ENCODE results near the gene KRTAP10-4.
"Not testable (repeated sequence)": the region's sequence is repeated elsewhere in the genome, so short reads cannot be mapped to it uniquely, and the experiment has no call there.

KRTAP10-4 gene

DNA sequence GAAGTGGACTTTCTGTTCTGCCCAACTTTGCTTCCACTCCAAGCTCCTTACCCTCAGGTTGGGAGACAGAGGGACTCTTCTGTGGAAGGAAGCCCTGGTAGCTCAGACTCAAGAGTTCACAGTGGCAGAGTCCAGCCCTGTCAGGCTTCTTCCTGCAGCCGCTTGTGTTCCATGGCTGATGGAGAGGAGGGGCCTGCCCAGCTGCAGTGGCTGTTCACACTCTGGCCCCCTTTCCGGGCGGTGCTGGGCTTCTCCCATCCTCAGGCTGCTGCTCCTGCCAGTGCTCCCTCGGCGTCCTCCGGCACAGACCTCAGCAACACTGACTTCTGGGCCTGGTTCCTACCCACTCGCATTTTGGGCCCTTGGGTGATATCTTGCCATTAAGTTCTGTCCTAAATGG, 37.6 kb upstream of the KRTAP10-4 start:
- DNase-seq: no peak

DNA sequence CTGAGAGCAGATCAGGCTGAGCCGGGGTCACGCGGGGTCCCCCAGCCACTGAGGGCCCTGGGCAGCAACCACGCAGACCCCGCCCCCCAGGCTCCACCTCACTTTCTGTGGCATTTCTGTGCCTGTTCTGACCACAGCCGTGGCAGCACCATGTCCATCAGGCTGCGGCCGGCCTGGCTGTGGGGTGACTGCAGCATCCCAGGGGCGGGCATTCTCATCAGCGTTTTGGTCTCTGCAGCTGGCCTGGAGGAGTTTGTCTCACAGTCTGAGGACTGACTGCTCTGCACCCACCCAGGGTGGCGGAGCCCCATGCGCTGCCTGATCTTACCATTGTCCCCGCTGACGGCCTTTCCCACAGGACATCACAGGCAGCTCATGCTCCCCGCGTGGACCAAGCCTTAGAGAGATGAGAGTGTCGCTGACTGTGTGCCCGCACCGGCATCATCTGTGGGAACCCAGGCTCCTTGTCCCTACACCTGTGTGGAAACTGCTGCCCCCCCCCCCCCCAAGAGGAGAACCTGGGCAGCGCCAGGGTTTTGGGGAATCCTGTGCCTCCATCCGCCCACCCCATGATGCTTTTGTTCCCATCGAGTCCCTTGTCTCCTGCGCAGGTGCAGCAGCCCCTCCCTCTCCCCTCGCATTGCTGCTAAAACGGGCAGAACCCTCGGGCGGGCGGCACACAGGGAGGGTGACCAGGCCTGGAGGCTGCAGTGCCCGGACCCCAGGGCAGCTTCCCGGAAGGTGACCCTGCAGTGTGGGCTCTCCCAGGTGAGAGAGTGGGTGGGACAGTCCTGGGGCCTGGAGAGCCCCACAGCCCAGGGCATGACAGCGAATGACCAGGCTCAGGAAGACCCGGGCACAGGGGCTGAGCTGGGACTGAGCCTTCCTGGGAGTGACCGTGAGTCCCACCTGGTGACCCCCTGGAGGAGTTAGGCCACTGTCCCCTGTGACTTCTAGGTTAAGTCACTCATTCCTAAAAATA, 35.3 kb upstream of the KRTAP10-4 start:
- no peak for DNase-seq

DNA sequence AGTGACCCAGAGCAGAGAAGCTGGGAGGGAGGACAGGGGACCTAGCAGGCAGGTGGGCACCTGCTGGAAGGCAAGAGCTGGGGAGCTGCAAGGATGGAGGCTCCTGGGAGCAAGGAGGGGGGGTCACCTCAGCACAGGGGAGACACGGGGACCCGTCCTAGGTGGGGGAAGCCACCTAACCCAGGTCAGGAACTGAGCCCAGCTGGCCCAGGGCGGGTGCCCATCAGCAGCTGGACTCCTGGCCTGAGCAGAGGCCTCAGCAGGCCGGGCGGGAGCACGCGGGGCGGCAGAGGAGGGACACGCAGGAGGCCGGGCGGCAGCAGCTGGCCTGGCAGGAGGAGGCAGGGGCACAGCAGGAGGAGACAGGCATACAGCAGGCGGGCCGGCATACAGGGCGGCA, 34.5 kb upstream of the KRTAP10-4 start:
- DNase-seq: no peak

DNA sequence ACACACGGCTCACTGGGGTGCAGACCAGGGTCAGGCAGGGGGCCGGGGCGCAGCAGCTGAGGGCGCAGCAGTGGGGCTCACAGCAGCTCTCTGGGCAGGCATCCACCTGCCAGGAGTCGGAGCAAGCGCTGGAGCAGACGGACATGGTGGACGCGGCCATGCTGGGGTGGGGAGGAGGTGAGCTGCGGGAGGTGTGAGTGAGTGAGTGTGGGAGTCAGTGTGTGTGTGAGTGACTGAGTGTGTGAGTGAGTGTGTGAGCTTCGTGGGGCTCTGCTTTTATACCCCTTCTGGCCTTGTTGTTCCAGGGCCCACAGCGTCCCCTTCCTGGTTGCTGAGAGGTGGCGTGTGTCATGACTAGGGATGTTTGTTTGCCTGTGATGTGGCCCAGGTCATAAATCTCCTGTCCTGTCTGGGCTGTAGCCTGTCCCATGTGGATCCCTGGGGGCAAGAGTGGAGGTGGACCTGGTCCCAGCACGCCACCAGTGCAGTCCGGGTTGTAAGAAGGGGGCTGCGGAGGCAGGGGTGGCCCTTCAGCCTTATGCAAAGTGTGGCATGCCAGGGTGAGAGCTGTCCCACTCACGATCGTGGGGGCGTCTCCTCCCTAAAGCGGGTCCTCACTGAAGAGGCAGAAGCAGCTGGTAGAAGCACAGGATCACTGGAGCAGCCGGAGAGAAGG, 33.4 kb upstream of the KRTAP10-4 start, which contains the start of gene KRTAP10-1:
KRTAP10-1 (minus strand) TSS at position 205 of the 676 bp plus-strand sequence; CDS start at position 160, 45 bp downstream.
- DNase-seq: no peak

DNA sequence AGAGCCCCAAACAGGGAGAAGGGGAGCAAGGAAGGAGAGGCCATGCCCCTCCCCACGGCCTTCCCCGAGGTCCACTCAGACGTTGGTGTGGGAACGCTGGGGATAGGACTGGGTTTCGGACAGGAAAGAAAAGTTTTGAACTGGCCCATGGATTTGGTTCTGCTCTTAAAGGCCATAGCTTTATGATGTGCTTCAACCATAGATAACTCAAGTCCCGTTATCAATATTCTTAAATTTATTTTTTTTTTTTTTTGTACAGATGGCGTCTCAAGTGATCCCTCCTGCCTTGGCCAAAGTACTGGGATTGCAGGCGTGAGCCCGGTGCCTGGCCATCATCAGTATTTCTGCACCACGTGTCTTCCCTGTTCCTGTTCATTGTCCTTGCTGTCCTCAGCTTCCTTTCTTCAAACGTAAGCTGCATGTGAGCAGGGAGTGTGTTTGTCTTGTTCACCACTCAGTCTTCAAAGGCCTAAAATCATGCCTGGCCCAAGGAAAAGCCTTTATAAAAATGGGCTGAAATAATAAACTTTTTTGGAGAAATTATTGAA, 32.7 kb upstream of the KRTAP10-4 start:
- DNase-seq: no peak

DNA sequence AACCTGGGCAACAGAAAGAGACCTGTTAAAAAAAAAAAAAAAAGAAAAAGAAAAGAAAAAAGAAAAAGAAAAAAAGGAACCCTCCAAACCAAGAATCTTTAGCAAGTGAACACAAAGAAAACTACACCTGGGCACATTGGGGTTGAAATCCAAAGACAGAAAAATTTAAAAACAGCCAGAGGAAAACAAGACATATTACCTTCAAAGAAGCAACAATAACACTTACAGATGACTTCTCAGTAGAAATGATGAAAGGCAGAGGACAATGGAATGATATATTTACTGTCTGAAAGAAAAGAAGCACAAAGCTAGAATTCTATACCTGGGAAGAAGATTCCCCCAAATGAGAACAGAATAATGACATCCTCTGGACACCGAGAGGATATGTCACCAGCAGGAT, 30.8 kb upstream of the KRTAP10-4 start:
- no peak for DNase-seq

DNA sequence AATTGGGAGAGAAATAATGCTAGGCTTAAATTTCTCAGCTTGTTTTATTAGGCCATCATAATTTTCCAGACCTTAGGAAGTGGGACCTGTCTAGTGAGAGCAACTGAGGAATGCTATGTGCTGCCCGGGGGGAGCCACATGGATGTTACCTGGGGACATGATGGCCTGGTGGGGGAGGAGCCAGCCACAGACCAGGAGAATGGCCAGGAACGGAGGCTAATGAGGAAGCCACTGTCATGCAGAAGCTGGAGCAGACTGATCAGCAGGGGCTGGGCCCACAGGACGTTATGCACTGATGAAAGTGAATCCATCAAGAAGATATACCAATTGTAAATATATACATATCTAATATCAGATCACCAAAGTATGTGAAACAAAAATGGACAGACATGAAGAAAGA, 29.0 kb upstream of the KRTAP10-4 start:
- no peak for DNase-seq

DNA sequence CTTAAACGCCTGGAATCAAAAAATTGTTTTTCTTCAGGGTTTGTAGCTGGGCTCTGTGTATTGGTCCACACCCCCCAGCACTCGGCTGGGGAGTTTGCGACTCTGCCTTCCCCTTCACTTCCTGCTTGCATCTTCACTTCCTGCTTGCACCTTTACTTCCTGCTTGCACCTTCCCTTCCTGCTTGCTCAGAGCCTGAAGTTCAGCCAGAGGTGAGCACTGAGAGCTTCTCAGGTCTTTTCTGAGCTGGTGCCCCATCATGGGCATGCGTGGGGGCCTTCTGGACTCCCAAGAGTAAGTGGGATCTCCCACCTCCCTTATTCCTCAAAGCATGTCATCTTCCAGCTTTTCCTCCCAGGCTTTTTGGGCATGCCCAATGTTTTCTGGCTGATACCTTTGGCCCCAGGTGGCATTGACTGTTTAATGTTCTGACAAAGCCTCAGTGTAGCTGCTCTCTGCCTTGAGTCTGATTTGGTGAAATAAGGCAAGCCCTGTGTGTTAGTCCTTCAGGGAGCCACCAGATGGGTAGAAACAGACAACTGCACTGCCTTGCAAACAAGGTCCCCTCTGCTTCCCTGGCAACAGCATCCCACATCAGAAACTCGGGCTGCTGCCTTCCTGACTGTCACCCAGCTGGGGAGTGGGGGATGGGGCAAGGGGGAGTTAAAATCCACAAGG, 25.7 kb upstream of the KRTAP10-4 start:
- DNase-seq: no peak

DNA sequence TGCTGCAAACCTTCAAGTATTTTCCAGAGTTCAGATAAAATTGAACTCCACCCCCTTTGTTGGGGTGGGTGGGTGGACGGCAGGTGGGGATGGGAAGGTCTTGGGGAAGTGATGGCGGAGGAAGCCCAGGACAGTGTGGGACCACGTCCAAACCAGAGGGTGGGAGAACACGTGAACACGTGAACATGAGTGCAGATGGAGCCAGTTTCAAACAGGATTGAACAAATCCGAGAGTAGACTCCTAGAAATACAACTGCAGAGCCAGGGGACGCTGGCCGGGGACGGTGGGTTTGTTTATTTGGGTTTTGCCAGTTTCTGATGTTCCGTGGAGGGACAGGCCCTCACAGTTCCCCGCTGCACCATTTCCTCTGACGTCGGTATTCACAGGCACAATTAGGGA, 25.1 kb upstream of the KRTAP10-4 start:
- DNase-seq: no peak

DNA sequence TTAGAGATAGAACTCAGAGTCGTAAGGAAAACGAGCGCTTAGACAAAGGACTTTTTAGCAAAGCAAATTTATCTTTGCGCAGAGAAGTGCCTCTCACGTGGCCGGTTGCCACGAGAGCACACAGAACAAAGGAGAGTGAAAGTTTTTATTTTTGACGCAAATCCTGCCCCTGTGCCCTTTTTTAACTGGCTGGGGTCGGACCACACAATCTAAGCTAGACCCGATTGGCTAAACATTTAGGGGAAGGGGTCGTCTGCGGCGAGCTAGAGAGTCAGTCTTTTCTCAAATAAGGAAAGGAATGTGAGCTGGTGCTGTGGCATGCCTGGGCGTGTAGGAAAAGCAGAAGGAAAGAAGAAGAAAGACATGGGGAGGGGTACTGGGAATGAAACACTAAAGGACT, 24.6 kb upstream of the KRTAP10-4 start:
- no peak for DNase-seq

DNA sequence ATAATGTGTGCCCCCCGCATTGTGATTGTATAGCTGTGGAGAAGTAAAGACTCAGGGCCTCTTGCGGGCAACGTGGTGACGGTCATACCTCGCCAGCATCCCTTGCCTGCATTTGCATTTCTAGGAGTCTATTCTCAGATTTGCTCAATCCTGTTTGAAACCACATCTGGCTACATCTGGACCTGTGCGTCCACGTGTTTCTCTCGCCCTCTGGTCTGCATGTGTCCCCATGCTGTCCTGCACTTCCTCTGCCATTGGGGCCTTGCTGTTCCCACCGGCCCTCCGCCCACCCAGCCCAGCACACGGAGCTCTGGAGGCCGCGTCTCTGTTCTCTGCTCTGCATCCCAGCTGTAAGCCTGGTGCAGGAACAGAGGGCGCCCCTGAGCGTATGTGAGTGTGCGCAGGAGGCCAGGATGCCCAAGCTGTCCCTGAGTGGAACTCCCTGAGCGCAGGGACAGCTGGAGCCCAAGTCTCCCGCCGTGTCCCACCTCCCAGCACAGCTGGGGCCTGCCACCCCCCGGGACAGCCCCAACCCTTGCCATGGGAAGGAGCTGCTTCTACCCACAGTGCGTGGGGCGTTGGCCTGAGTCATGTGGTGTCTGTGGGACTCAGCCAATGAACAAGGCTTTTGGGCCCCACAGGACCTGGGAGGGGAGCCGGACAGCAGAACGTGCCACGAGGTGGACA, 23.9 kb upstream of the KRTAP10-4 start:
- no peak for DNase-seq

DNA sequence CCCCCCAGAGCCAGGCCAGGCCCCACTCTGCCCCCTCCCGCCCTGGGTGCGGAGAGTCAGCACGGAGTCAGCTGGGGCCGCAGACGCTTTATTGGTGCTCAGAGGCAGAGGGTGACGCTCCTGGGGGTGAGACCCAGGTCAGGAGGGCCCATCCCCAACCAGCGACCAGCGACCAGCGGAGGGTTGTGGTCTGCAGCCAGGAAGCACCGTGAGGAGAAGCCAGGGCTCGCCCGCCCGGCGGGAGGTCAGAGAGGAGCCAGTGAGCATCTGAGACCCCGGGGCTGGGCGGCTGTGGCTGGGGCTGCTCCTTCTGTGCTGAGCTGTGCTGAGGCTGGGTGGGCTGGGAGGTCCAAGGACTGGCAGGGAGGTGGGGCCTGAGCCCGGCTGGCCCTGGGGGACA, 23.2 kb upstream of the KRTAP10-4 start:
- not testable (repeated sequence) for DNase-seq

DNA sequence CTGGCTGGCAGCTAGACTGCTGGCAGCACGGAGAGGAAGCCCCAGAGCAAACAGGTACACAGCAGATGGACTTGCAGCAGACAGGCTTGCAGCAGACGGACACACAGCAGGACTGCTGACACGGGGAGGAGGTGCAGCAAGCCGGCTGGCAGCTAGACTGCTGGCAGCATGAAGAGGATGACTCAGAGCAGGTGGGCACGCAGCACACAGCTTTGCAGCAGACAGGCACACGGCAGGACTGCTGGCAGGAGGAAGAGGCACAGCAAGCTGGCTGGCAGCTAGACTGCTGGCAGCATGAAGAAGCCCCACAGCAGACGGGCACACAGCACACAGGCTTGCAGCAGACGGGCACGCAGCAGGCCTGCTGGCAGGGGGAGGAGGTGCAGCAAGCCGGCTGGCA, 22.7 kb upstream of the KRTAP10-4 start:
- no peak for DNase-seq

DNA sequence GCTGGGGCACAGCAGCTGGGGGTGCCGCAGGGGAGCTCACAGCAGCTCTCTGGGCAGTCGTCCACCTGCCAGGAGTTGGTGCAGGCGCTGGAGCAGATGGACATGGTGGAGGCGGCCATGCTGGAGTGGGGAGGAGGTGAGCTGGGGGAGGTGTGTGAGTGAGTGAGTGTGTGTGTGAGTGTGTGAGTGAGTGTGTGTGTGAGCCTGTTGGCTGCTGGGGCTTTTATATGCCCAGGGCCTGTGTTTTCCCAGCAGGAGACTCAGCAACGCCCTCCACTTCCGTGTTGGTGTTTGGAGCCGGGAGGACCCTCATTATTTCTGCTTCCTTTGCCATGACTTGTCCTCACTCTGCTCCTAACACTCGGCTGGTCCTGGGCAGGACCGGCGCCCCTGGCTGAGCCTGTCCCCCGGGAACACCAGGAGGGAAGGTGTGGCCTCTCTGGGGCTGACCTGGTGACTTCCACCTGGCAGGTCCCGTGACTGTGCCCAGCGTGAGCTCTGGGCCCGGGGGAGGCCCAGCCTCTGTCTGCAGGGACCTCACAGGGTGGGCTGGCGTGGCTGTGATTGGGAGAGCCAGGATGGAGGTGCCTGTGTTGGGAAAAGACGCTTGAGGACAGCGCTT, 22.1 kb upstream of the KRTAP10-4 start, which contains the start of gene KRTAP10-2:
KRTAP10-2 (minus strand) TSS at position 166 of the 622 bp plus-strand sequence; CDS start at position 119, 47 bp downstream.
- DNase-seq: no peak

DNA sequence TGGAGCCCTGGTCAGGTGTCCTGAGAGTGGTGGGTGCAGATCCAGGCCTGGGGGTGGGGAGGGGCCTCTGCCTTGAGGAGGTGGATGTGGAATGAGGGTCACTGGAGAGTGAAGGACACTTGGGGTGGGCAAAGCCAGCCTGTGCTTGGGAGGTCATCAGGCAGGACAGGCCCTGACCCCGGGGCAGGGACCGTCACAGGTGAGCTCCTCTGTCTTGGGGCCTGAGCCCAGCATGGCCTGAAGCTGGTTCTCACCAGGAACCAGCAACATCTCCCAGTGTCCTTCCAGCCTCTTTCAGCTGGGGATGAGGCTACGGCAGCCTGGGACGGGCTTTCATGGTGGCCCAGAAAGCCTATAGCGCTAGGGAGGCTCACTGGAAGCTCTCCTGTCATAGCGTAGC, 21.4 kb upstream of the KRTAP10-4 start:
- DNase-seq: no peak

DNA sequence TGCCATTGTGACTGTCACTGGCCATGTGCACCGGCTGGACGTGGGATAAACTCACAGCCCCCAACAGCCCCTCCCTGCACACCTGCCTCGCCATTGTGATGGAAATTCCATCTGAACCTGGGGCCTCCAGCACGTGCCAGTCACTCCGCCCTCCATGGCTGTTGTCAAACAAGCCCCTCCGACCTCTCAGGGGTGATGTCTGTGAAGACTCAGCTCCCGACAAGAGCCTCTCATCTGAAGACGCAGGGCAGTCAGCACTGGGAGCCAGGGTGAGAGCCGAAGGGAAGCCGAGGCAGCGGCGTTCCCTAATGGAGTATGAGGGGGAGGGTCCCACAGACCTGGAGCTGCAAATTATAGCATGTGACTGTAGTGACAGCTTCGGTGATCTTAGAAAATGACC, 20.8 kb upstream of the KRTAP10-4 start:
- no peak for DNase-seq

DNA sequence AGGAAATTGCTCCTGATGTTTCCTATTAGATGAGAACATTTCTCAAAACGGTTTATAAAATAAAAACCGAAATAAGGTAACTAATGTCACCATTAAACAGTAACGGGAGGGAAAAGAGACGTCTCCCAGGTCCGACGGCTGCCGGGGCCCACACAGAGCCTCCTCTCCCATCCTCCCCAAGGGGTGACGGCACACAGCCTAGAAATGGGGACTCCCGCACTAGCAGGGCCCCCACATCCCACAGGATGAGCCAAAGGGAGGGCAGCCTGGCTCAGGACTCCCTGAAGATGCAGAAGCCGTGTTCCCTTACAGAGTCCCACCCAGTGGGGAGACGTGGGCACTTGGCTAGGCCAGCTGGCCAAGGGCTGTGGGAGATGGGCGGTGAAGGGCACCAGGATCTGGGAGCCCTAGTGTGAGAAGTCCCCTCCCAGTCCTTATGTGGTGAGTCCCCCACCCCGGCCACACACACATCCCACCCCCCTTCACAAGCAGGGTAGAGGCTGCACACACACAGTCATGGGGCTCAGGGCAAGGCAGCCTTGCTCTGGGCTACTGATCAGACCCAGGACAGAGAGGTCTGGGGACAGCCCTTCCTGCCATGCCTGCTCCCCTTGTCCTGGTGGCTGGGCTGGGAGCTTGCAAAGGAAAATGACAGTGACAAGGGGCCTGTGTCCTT, 18.2 kb upstream of the KRTAP10-4 start:
- no peak for DNase-seq

DNA sequence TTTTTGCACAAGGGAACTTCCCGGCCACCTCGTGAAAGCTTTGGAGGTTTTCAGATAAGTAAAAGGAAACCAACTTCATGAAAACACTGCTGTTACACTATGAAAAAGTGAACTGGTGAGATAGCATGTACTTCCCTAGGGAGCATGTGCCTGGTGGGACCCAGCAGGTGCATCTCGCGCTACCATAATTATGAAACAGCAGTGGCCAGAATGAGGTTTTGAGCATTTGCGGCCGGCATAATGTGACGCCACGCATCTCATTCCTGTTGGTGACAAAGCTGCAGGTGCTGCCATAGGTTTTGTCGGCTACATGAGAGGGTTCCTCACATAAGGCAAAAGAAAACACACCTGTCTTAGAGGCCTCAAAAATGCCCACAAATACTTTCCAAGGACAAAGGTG, 16.6 kb upstream of the KRTAP10-4 start:
- DNase-seq: no peak

DNA sequence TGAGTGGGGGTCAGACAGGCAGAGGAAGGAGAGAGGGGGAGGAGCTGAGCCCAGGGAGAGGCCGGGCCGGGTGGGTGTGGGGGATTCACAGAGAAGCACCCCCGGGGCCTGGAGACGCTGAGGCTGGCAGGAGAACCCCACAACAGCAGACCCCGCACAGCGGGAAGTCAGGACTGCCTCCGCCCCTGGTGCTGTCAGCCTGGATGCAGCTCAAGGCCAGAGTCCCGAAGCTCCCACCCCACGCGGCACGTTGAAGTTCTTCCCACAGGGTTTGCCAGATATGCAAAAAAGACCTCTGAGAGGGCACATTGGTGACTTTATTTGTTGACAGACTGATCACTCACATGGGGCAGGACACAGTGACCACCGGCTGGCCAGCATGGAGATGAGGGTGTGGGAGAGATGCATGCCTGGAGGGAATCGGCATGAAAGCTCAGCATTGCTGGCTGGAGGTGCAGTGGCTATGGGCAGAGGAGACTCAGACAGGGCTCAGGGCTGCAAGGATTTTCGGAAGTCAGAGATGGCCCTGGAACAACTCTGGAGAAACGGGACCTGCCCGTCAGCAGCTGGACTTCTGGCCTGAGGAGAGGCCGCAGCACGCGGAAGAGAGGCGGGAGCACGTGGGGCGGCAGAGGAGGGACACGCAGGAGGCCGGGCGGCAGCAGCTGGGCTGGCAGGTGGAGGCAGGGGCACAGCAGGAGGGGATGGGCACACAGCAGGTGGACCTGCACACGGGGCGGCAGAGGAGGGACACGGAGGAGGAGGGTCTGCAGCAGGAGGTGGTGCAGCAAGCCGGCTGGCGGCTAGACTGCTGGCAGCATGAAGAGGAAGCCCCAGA, 15.8 kb upstream of the KRTAP10-4 start:
- no peak for DNase-seq

DNA sequence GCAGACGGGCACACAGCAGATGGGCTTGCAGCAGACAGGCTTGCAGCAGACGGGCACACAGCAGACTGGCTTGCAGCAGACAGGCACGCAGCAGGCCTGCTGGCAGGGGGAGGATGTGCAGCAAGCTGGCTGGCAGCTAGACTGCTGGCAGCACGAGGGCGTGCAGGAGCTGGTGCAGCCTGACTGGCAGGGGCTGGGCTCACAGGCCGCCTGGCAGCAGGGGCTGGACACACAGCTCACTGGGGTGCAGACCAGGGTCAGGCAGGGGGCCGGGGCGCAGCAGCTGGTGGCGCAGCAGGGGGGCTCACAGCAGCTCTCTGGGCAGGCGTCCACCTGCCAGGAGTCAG, 15.2 kb upstream of the KRTAP10-4 start:
- DNase-seq: not testable (repeated sequence)

DNA sequence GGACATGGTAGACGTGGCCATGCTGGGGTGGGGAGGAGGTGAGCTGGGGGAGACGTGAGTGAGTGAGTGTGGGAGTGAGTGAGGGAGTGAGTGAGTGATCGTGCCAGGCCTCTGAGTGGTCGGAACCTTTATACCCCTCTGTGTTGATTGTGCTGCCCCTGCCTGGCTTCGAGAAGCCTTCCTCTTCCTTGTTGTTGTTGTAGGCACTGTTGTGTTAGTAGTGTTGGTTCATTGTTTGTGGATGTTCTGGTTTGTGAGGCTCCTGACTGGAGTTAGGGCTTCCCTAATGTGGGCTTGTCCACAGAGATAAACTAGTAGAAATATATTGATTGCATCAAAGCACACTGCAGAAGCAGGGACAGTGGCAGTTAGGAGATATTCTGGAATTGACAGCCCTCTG, 14.8 kb upstream of the KRTAP10-4 start, which contains the start of gene KRTAP10-3:
KRTAP10-3 (minus strand) TSS at position 101 of the 400 bp plus-strand sequence; CDS start at position 21, 80 bp downstream.
- DNase-seq: no peak

Measured in Kasumi-1 (cell line).